KOPT-K1 (cell line): ENCODE data around the gene ZNF746.
A peak's percentile ranks its signal among the peaks of the same experiment; 100 is the strongest.
"Not testable (repeated sequence)": the region's sequence is repeated elsewhere in the genome, so short reads cannot be mapped to it uniquely, and the experiment has no call there.

ENCODE experiments used
- H3K27ac ChIP-seq: fragments of 200-600 bp; sonication (generic); 2 replicates; pipeline ENCODE4 v1.5.1; 2016; ENCODE audit warnings: antibody characterized with exemption, mild to moderate bottlenecking, low read depth, low read length; ENCODE audit not compliant: poor library complexity, severe bottlenecking
- H3K36me3 ChIP-seq: fragments of 200-600 bp; sonication (generic); 2 replicates; pipeline ENCODE4 v1.5.1; 2017; ENCODE audit warnings: antibody characterized with exemption, mild to moderate bottlenecking, low read length, moderate library complexity; ENCODE audit not compliant: insufficient read depth
- H3K9me3 ChIP-seq: fragments of 200-600 bp; sonication (generic); 2 replicates; pipeline ENCODE4 v1.5.1; 2017; ENCODE audit warnings: antibody characterized with exemption, low read length, mild to moderate bottlenecking; ENCODE audit not compliant: insufficient read depth, poor library complexity, severe bottlenecking

Gene ZNF746

GRCh38 chr7:149457766-149458165, 39.8 kb downstream of the ZNF746 start:
- peaks cover 41% of the 10 kb centered on the region for H3K36me3 ChIP-seq
- no peaks in the 10 kb centered on the region for H3K9me3 ChIP-seq
- H3K27ac ChIP-seq: no peak overlapping the region

DNA sequence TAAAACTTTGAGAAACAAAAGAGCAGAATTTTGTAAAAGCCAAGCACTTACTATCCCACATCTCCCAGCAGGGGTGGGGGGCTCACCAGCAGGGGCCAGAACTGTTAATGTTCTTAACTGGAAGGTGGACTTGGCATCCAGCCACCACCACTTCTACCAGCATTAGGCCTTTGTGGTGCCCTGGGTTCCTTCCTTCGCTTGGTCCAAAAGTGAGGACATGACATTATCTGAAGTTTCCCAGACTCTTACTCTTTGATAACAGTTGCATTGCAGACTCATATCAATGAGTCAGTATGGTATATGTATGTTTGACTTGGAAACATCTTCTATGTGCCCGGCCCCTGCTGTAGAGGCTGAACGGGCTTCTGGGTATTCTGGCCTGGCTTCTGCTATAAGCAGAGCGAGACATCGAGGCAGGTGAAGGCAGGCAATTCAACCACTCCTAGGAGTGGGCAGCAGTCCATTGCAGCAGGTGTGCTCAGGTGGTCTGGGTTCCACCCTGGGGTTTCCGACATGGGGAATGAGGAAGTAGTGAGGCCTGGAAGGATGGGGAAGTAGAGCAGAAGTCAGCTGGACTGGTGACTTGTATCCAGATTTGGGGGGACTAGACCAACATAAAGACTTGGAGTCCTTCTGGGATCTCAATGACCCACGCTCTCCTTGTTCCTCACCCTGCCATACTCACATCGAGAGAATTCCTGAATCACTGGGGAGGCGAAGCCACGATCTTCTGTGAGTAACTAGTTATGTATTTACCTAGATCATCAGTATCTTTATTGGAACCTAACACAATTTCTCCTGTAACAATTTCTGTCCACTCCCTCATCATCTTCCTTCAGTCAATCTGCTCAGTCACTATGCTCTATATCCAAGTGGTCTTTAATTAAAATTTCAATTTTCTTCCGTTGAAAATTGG, 40.8 kb downstream of the ZNF746 start:
- Histone ChIP-seq H3K27ac (no peak overlapping the region), H3K9me3 (no peaks in the 10 kb centered on the region), H3K36me3 (peaks cover 44% of the 10 kb centered on the region)

- H3K9me3 ChIP-seq: no peaks in the 10 kb centered on the region
- H3K36me3 ChIP-seq: peaks cover 57% of the 10 kb centered on the region
- H3K27ac ChIP-seq: no peak overlapping the region
Observed at GRCh38 chr7:149455175-149455950, 42.2 kb downstream of the ZNF746 start.

DNA sequence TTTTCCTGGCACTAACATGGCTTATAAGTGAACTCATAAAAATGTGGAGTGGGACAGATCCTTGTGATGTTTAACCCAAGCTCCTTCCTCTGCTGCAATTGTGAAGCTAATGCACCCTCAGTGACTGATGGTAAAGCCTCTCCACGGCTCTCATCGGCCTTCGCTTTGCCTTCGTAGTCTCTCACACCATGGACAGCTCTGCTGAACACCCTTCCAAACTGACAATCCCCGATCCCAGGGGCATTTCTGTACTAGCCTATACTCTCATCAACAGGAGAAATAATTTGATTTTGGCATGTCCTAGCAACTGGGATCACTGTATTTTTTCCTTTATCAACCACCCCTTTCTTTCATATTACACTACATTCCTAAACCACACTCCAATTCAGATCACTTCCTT, 42.9 kb downstream of the ZNF746 start:
- Histone ChIP-seq H3K27ac (no peak overlapping the region), H3K9me3 (no peaks in the 10 kb centered on the region), H3K36me3 (peaks cover 63% of the 10 kb centered on the region)

DNA sequence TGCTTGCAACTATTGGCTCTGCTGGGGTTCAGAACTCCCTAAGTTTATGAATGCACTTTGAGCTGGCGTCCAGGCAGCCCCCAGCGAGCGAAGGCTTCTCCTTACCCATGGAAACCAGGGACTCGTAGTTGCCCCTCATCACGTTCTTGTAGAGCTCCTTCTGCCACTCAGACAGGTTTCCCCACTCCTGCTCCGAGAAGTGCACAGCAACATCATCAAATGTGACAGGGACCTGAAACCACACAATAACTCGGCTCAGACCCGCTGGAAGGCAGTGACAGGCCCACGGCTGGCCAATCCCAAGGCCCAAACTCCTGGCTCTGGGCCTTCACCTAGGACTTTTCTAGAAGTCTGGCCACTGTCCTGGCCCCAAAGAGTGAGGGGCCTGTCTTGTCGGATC, 43.6 kb downstream of the ZNF746 start:
- Histone ChIP-seq H3K36me3 (peaks cover 70% of the 10 kb centered on the region), H3K27ac (no peak overlapping the region), H3K9me3 (no peaks in the 10 kb centered on the region)

- H3K9me3 ChIP-seq: no peaks in the 10 kb centered on the region
- H3K27ac ChIP-seq: no peak overlapping the region
- peaks cover 87% of the 10 kb centered on the region for H3K36me3 ChIP-seq
Observed at GRCh38 chr7:149450821-149451220, 46.8 kb downstream of the ZNF746 start.

- Histone ChIP-seq H3K9me3 (no peaks in the 10 kb centered on the region), H3K36me3 (peaks cover 87% of the 10 kb centered on the region), H3K27ac (no peak overlapping the region)
Observed at GRCh38 chr7:149449897-149450296, 47.7 kb downstream of the ZNF746 start.

DNA sequence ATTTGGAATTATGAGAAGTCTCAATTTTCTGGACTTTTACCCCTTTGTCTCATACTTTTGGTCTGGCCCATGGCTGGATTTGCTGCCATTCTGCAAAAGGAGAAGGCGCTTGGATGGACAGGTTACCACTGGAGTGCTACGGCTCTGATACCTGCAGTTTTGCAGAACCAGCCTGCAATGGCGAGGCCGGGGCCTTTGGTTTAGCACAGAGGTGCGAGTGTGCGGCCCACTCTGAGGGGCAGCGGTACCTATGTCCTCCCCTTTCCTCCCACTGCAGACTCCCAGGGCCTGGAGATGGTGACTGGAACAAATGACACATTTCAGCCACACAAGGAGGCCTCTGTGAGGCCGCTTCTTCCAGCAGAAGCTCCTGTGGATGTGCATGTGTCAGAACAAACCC, 48.6 kb downstream of the ZNF746 start:
- H3K9me3 ChIP-seq: no peaks in the 10 kb centered on the region
- H3K36me3 ChIP-seq: peaks cover 87% of the 10 kb centered on the region
- no peak overlapping the region for H3K27ac ChIP-seq

DNA sequence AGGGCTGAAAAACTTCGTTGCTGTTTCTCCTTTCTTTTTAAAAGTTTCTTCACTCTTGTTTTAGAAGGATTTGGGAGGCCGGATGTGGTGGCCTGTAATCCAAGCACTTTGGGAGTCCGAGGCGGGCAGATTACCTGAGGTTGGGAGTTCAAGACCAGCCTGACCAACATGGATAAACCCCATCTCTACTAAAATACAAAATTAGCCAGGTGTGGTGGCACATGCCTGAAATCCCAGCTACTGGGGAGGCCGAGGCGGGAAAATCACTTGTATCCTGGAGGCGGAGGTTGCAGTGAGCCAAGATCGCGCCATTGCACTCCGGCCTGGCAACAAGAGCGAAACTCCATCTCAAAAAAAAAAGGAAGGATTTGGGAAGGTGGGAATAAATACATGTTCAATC, 51.6 kb downstream of the ZNF746 start:
- not testable (repeated sequence) for H3K9me3 ChIP-seq, H3K27ac ChIP-seq
- peaks cover 72% of the 10 kb centered on the region for H3K36me3 ChIP-seq

DNA sequence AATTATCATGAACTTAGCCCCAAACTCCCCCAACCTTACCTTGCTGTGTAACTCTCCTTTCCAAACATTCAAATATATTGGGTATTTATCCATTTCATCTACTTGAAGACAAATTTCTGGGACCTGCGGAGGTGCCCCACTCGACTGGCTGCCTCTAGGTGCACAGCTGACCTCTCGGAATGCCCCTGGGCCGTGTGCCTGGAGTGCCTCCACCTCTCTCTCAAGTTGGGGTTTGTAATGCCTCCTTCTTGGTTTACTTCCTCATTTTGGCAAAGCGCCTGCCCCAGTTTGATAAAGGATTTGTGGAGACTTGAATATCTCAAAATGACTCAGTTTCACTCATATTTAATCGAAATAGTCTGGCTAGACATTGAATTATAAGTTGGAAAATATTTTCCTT, 53.3 kb downstream of the ZNF746 start:
- Histone ChIP-seq H3K27ac (no peak overlapping the region), H3K9me3 (no peaks in the 10 kb centered on the region), H3K36me3 (peaks cover 54% of the 10 kb centered on the region)

- Histone ChIP-seq H3K36me3 (peaks cover 48% of the 10 kb centered on the region), H3K27ac (no peak overlapping the region), H3K9me3 (no peaks in the 10 kb centered on the region)
Observed at GRCh38 chr7:149443523-149443922, 54.1 kb downstream of the ZNF746 start.

GRCh38 chr7:149442924-149443323, 54.7 kb downstream of the ZNF746 start:
- H3K27ac ChIP-seq: no peak overlapping the region

GRCh38 chr7:149440222-149440621, 57.4 kb downstream of the ZNF746 start:
- Histone ChIP-seq H3K27ac (peak overlapping the region; percentile 4), H3K36me3 (peaks cover 36% of the 10 kb centered on the region)

More at GRCh38 chr7:149442924-149443323, 54.7 kb downstream of the ZNF746 start:
- no peaks in the 10 kb centered on the region for H3K9me3 ChIP-seq
- H3K36me3 ChIP-seq: peaks cover 49% of the 10 kb centered on the region

DNA sequence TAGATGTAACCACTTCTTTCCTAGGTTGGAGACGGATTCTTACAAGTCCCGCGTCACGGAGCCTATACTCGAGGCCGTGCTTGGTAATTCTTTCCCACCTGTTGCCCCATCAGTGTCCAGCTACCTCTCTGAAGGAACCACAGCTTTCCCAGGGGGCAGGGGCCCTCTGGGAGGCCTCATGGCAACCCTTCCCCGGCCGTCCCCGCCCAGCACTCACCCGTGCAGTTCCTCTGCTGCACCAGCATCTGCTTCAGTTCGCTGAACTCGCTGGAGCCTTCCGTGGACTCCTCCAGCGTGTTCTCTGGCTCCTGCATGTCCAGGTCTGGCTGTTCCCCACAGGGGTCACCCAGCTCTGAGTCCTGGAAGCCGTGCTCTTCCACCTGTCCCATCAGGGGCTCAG, 61.3 kb downstream of the ZNF746 start:
- peaks cover 56% of the 10 kb centered on the region for H3K36me3 ChIP-seq

More at GRCh38 chr7:149440222-149440621, 57.4 kb downstream of the ZNF746 start:
- no peaks in the 10 kb centered on the region for H3K9me3 ChIP-seq

DNA sequence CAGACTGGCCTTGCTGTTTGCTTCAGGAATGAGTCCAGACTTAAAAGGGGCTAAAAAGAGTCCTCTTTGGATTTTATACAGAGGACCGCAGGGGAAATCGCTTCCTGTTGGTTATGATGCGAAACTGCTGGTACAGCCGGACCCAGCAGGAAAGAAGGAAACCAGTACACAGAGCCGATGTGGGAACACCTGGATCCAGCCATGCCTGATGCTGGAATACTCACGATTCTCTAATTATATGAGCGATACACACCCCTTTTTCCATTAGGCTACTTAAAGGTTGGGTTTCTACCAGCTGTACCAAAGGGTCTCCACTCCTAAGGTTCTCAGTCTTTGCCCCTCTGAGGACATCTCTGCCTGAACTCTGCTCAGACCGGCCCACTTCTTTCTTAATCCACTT, 64.5 kb downstream of the ZNF746 start:
- no peak overlapping the region for H3K27ac ChIP-seq
- H3K36me3 ChIP-seq: peaks cover 61% of the 10 kb centered on the region

More for the DNA sequence above, 61.3 kb downstream of the ZNF746 start:
- H3K9me3 ChIP-seq: no peaks in the 10 kb centered on the region
- H3K27ac ChIP-seq: no peak overlapping the region

More for the DNA sequence above, 64.5 kb downstream of the ZNF746 start:
- H3K9me3 ChIP-seq: no peaks in the 10 kb centered on the region
